GM12878 (cell line): ENCODE results near the gene SCAP. TPM values are rescaled to one million over a fixed set of nuclear protein-coding genes. Genes with fewer than 3 reads are reported as not detected.

Experiments used
- ATAC-seq: fragments of 200-7000 bp; cut with Tn5 transposase; 3 replicates; pipeline ENCODE4 v1.9.1; 2020; ENCODE audit warnings: mild to moderate bottlenecking, moderate library complexity
- BruUV-seq: library from RNA; stranded (reverse); fragments of 400-500 nt; replicated peaks from 2 replicates; lab custom pipeline; 2021; lab: Mats Ljungman, UMichigan
- CTCF ChIA-PET: fragments of 300-600 bp; sonication (Branson Sonifier 250); formaldehyde crosslinking; extraction: SDS; loops from one replicate; lab custom pipeline; 2021; ENCODE audit warnings: inconsistent platforms; lab: Yijun Ruan, JAX
- POLR2A ChIA-PET: fragments of 350-600 bp; formaldehyde crosslinking; extraction: SDS; loops from one replicate; lab custom pipeline; 2021; ENCODE audit warnings: inconsistent platforms; lab: Charles Lee
- RAD21 ChIA-PET: fragments of 300-600 bp; sonication (Branson Sonifier 250); formaldehyde crosslinking; loops from one replicate; lab custom pipeline; 2023; ENCODE audit warnings: antibody characterized with exemption; ENCODE audit not compliant: unreplicated experiment; lab: Charles Lee
- SMC1A ChIA-PET: fragments of 300-600 bp; sonication (Branson Sonifier 250); formaldehyde crosslinking; loops from one replicate; lab custom pipeline; 2023; ENCODE audit not compliant: unreplicated experiment, uncharacterized antibody; lab: Charles Lee
- DNase-seq: peaks from one replicate; pipeline ENCODE4 v3.0.0-alpha.2; 2011; ENCODE audit warnings: low read depth, low spot score
- FAIRE-seq: peaks from 3 replicates; lab custom pipeline; 2011; peaks lifted over from hg19 to GRCh38; lab: Jason Lieb, UNC
- H2AFZ ChIP-seq: 2 replicates; pipeline ENCODE4 v1.6.0; 2011; ENCODE audit warnings: low read depth, low read length, control low read depth; ENCODE audit not compliant: control insufficient read depth
- H3K27ac ChIP-seq: 2 replicates; pipeline ENCODE4 v1.5.1; 2011; ENCODE audit warnings: control low read depth; ENCODE audit not compliant: control insufficient read depth, insufficient read depth
- H3K27me3 ChIP-seq, 2 experiments: replicated peaks in 1 of 2; 2 replicates each; pipeline versions ENCODE4 v1.6.0 to v1.6.1; 2011; ENCODE audit warnings: low read length in 1 of 2; ENCODE audit not compliant: control insufficient read depth in 2 of 2, insufficient read depth in 2 of 2
- H3K36me3 ChIP-seq, 2 experiments: 2 replicates each; pipeline ENCODE4 v1.5.1; 2011; ENCODE audit warnings: low read length in 1 of 2; ENCODE audit not compliant: control insufficient read depth in 2 of 2, insufficient read depth in 2 of 2
- H3K4me1 ChIP-seq: 2 replicates; pipeline ENCODE4 v1.6.1; 2011; ENCODE audit warnings: mild to moderate bottlenecking, low read length, moderate library complexity, mixed read lengths; ENCODE audit not compliant: control insufficient read depth, insufficient read depth
- H3K4me2 ChIP-seq: 2 replicates; pipeline ENCODE4 v1.6.0; 2011; ENCODE audit warnings: control low read depth; ENCODE audit not compliant: control insufficient read depth, insufficient read depth
- H3K4me3 ChIP-seq: fragments of 200-600 bp; sonication (generic); 2 replicates; pipeline ENCODE4 v1.5.1; 2016
- H3K79me2 ChIP-seq: 2 replicates; pipeline ENCODE4 v1.6.0; 2011; ENCODE audit warnings: low read length; ENCODE audit not compliant: control insufficient read depth, insufficient read depth
- H3K9ac ChIP-seq: 2 replicates; pipeline ENCODE4 v1.8.0; 2011; ENCODE audit warnings: low read length, control low read depth, mixed read lengths; ENCODE audit not compliant: control insufficient read depth, insufficient read depth
- H3K9me3 ChIP-seq: replicated peaks from 3 replicates; pipeline ENCODE4 v1.5.1; 2011; ENCODE audit warnings: mild to moderate bottlenecking, low read length; ENCODE audit not compliant: control insufficient read depth, insufficient read depth
- H4K20me1 ChIP-seq: 2 replicates; pipeline ENCODE4 v1.6.0; 2011; ENCODE audit not compliant: control insufficient read depth, insufficient read depth
- ATF2 ChIP-seq: IDR thresholded peaks from 2 replicates; pipeline ENCODE4 v1.6.1; 2012; ENCODE audit warnings: low read length, inconsistent platforms
- FOXK2 ChIP-seq: fragments of 450-650 bp; IDR thresholded peaks from 2 replicates; pipeline ENCODE4 v1.6.1; 2017; ENCODE audit warnings: mild to moderate bottlenecking, moderate library complexity
- IRF4 ChIP-seq: IDR thresholded peaks from 2 replicates; pipeline ENCODE4 v1.6.1; 2011; ENCODE audit warnings: low read depth, low read length
- MYC ChIP-seq: IDR thresholded peaks from 2 replicates; pipeline ENCODE4 v1.6.1; 2011; ENCODE audit warnings: mild to moderate bottlenecking, low read length, moderate library complexity, inconsistent platforms; ENCODE audit not compliant: insufficient read depth, insufficient replicate concordance, insufficient read length, severe bottlenecking
- NFYB ChIP-seq: IDR thresholded peaks from 2 replicates; pipeline ENCODE4 v1.6.1; 2011; ENCODE audit warnings: low read depth, mild to moderate bottlenecking, low read length, improper control_type of control experiment, moderate library complexity; ENCODE audit not compliant: insufficient read depth
- PML ChIP-seq: IDR thresholded peaks from 2 replicates; pipeline ENCODE4 v1.6.1; 2012; ENCODE audit warnings: low read length, inconsistent platforms
- POLR2A ChIP-seq: IDR thresholded peaks from 2 replicates; pipeline ENCODE4 v1.6.1; 2011; ENCODE audit warnings: low read depth, mild to moderate bottlenecking, low read length
- RFX5 ChIP-seq: IDR thresholded peaks from 2 replicates; pipeline ENCODE4 v1.6.1; 2011; ENCODE audit warnings: low read depth, low read length, improper control_type of control experiment
- SMC3 ChIP-seq: IDR thresholded peaks from 2 replicates; pipeline ENCODE4 v1.6.1; 2011; ENCODE audit warnings: low read length, improper control_type of control experiment, borderline replicate concordance
- STAT3 ChIP-seq: IDR thresholded peaks from 2 replicates; pipeline ENCODE4 v1.6.1; 2011; ENCODE audit warnings: low read depth, low read length, improper control_type of control experiment
- ZNF384 ChIP-seq: IDR thresholded peaks from 2 replicates; pipeline ENCODE4 v1.6.1; 2012; ENCODE audit warnings: low read depth, mild to moderate bottlenecking, low read length, improper control_type of control experiment, borderline replicate concordance
- ZNF622 ChIP-seq: fragments of 450-650 bp; IDR thresholded peaks from 2 replicates; pipeline ENCODE4 v1.6.1; 2017; ENCODE audit warnings: mild to moderate bottlenecking, inconsistent platforms
- WGBS: methylation state at CpG from one replicate; pipeline ENCODE4 v1.1.6; 2016; ENCODE audit warnings: low lambda C conversion rate; ENCODE audit not compliant: insufficient replicate concordance, insufficient coverage; ENCODE audit errors: missing lambda C conversion rate; 5-methylcytosine and 5-hydroxymethylcytosine counted together
- in situ Hi-C: fragments of 300-500 bp; cut with MboI; formaldehyde crosslinking; loops from 9 replicates; pipeline ENCODE4 v1.14.3; 2018; ENCODE audit warnings: mixed read lengths
- intact Hi-C: fragments of 100-400 bp; cut with micrococcal nuclease; formaldehyde crosslinking; loops from one replicate; pipeline ENCODE4 v1.14.2; 2022; ENCODE audit not compliant: unreplicated experiment
- polyA plus RNA-seq, 11 experiments: library from polyadenylated mRNA; depleted of rRNA in 4 of 11; unstranded in 6 of 11; stranded (reverse) in 5 of 11; fragments of >200 nt; fragmentation: Nextera tagmentation in 4 of 11; fragmentation: Illumina TruSeq in 1 of 11; extraction: Ambion mirVana in 4 of 11; extraction: Trizol in 1 of 11; gene quantifications; 1 replicate in 1 of 11; 2 replicates in 10 of 11; pipeline versions ENCODE4 v1.2.1 to v1.2.3, GENCODE V29; 2011 to 2016; ENCODE audit warnings: inconsistent platforms in 2 of 11, missing spikeins in 2 of 11, low read depth in 1 of 11
- total RNA-seq, 4 experiments: library from RNA; depleted of rRNA in 3 of 4; stranded (reverse); fragments of >200 nt in 3 of 4; fragmentation: Illumina TruSeq in 1 of 4; extraction: Trizol in 1 of 4; gene quantifications; 2 replicates each; pipeline versions ENCODE4 v1.2.1 to v1.2.3, GENCODE V29; 2013 to 2021

Gene SCAP
- total and polyA plus RNA-seq, 10 of the 15 experiments (the other 5 are each of a cell fraction or from before 2014, with no cell fraction given): 1.5 to 64.1 (median 27.9) TPM

- TF ChIP-seq MYC: no peak
- no peak for TF ChIP-seq ZNF622
- TF ChIP-seq IRF4: no peak
- TF ChIP-seq ATF2: no peak
- no peak for TF ChIP-seq PML
- no peak for TF ChIP-seq STAT3
- no peak for TF ChIP-seq NFYB
- TF ChIP-seq SMC3: no peak
- TF ChIP-seq RFX5: no peak
- TF ChIP-seq FOXK2: no peak
Measured at GRCh38 chr3:47407896-47408838, 67.6 kb downstream of the SCAP start (continued).

DNA sequence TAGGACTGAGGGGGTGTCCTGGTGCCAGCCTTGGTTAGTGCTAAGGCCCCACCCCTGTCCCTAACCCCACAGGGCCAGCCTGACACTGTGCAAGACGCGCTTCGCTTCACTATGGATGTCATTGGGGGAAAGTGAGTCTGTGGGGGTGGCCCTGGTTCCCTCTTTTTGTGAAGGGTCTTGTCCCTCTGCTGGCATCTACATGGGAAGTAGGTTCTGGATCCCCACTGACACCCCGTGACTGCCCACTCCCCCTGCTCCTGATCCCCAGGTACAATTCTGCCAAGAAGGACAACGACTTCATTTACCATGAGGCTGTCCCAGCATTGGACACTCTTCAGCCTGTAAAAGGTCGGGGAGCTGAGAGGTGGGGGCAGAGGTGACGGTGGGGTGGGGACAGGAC lies 68.5 kb downstream of the SCAP start:
- Histone ChIP-seq H3K4me2 (no peak overlapping the region), H3K27me3 (no peaks in the 10 kb centered on the region), H3K27ac (no peak overlapping the region), H3K4me1 (no peaks in the 10 kb centered on the region), H3K4me3 (no peak overlapping the region), H2AFZ (no peak overlapping the region), H4K20me1 (no peaks in the 10 kb centered on the region; the same call in 1 of the 2 replicates), H3K9ac (no peak overlapping the region), H3K9me3 (no peaks in the 10 kb centered on the region), H3K36me3 (peaks cover 18 to 49% of the 10 kb centered on the region in 2 experiments; a peak in 3 of 4 replicates), H3K79me2 (no peaks in the 10 kb centered on the region)
- DNase-seq (no peak), ATAC-seq (no peak), FAIRE-seq (no peak)
- POLR2A ChIA-PET: no interaction called here
- BruUV-seq: no TSS peak
- SMC1A ChIA-PET: interaction anchor here (0.6 kb wide), 1 partner anchor 52 kb away, joined by 3 read pairs; no protein-coding TSS in a partner anchor
- TF ChIP-seq ZNF384 (no peak), POLR2A (peak; percentile 9; the same call in 1 of the 2 replicates)
- in situ Hi-C loops: no loop called here
- 91% methylated on average over 7 of the region's 7 CpGs for WGBS
- CTCF ChIA-PET: interaction anchor here (0.6 to 1.3 kb wide), 2 partner anchors 14 to 311 kb away, joined by 3 to 7 read pairs; no protein-coding TSS in a partner anchor
- intact Hi-C loops: no loop called here
- RAD21 ChIA-PET: no interaction called here
